Suppressor macrophage treated with lipopolysaccharide for 4 hours (primary cell): ENCODE results near the gene CD44.
"Not testable (repeated sequence)": the region's sequence is repeated elsewhere in the genome, so short reads cannot be mapped to it uniquely, and the experiment has no call there.

Experiments used
- DNase-seq: peaks from one replicate; pipeline ENCODE4 v3.0.0-alpha.2; 2020

CD44 gene

GRCh38 chr11:35216962-35217678 lies 78.1 kb downstream of the CD44 start:
- no peak for DNase-seq

- DNase-seq: no peak
Measured at GRCh38 chr11:35218956-35219355, 80.0 kb downstream of the CD44 start.

GRCh38 chr11:35223371-35223796 lies 84.4 kb downstream of the CD44 start:
- no peak for DNase-seq

GRCh38 chr11:35223991-35224390 lies 85.0 kb downstream of the CD44 start:
- DNase-seq: no peak

- DNase-seq: no peak
Measured at GRCh38 chr11:35225946-35226520, 87.1 kb downstream of the CD44 start.

GRCh38 chr11:35226756-35227155 lies 87.8 kb downstream of the CD44 start:
- DNase-seq: not testable (repeated sequence)

- peak; percentile 92 for DNase-seq
Measured at GRCh38 chr11:35227576-35228327, 88.8 kb downstream of the CD44 start.

GRCh38 chr11:35228328-35228725 lies 89.4 kb downstream of the CD44 start:
- DNase-seq: peak; percentile 70

- DNase-seq: no peak
Measured at GRCh38 chr11:35230388-35230787, 91.4 kb downstream of the CD44 start.

- no peak for DNase-seq
Measured at GRCh38 chr11:35231076-35231860, 92.3 kb downstream of the CD44 start.

GRCh38 chr11:35232891-35233330 lies 93.9 kb downstream of the CD44 start:
- no peak for DNase-seq

GRCh38 chr11:35233518-35233917 lies 94.5 kb downstream of the CD44 start:
- DNase-seq: no peak

- no peak for DNase-seq
Measured at GRCh38 chr11:35234460-35235156, 95.6 kb downstream of the CD44 start.

- no peak for DNase-seq
Measured at GRCh38 chr11:35235157-35235468, 96.1 kb downstream of the CD44 start.

GRCh38 chr11:35235498-35235897 lies 96.5 kb downstream of the CD44 start:
- no peak for DNase-seq

GRCh38 chr11:35235936-35236666 lies 97.1 kb downstream of the CD44 start:
- no peak for DNase-seq

GRCh38 chr11:35236667-35237003 lies 97.7 kb downstream of the CD44 start:
- DNase-seq: peak; percentile 88

GRCh38 chr11:35237351-35237750 lies 98.4 kb downstream of the CD44 start:
- no peak for DNase-seq

GRCh38 chr11:35237860-35238715 lies 99.1 kb downstream of the CD44 start:
- DNase-seq: no peak

- no peak for DNase-seq
Measured at GRCh38 chr11:35238882-35239281, 99.9 kb downstream of the CD44 start.

GRCh38 chr11:35239471-35240075 lies 100.6 kb downstream of the CD44 start:
- no peak for DNase-seq
